Epidermal melanocyte (primary cell): ENCODE measurements around the gene TAF10.

Experiments
- DNase-seq: peaks from one replicate; pipeline ENCODE4 v3.0.0; 2011; ENCODE audit warnings: low spot score; ENCODE audit not compliant: insufficient read length

Gene TAF10

GRCh38 chr11:6640985-6641701, 29.1 kb upstream of the TAF10 start:
- DNase-seq, result no peak

GRCh38 chr11:6640036-6640984, 28.3 kb upstream of the TAF10 start:
- no peak for DNase-seq

GRCh38 chr11:6638429-6638828, 26.4 kb upstream of the TAF10 start:
- DNase-seq, result no peak

- DNase-seq, result no peak
Observed at GRCh38 chr11:6637871-6638270, 25.9 kb upstream of the TAF10 start.

- no peak for DNase-seq
Observed at GRCh38 chr11:6636480-6636879, 24.5 kb upstream of the TAF10 start.

- peak; percentile 92 for DNase-seq
Observed at GRCh38 chr11:6635082-6635932, 23.3 kb upstream of the TAF10 start.

GRCh38 chr11:6634534-6634933, 22.5 kb upstream of the TAF10 start:
- DNase-seq, result no peak

GRCh38 chr11:6633422-6634408, 21.7 kb upstream of the TAF10 start:
- DNase-seq, result no peak

- no peak for DNase-seq
Observed at GRCh38 chr11:6632116-6633073, 20.4 kb upstream of the TAF10 start.

GRCh38 chr11:6631361-6631890, 19.4 kb upstream of the TAF10 start:
- no peak for DNase-seq

GRCh38 chr11:6630632-6631291, 18.7 kb upstream of the TAF10 start:
- DNase-seq, result no peak

GRCh38 chr11:6629892-6630631, 18.0 kb upstream of the TAF10 start:
- no peak for DNase-seq

- no peak for DNase-seq
Observed at GRCh38 chr11:6629573-6629891, 17.5 kb upstream of the TAF10 start.

GRCh38 chr11:6628526-6628925, 16.5 kb upstream of the TAF10 start:
- DNase-seq, result no peak

GRCh38 chr11:6627762-6628241, 15.8 kb upstream of the TAF10 start:
- DNase-seq, result no peak

- no peak for DNase-seq
Observed at GRCh38 chr11:6626971-6627761, 15.2 kb upstream of the TAF10 start.

- DNase-seq, result no peak
Observed at GRCh38 chr11:6625832-6626420, 13.9 kb upstream of the TAF10 start.
